ENCODE data around the gene SH3BP5. TPM values are rescaled to one million over a fixed set of nuclear protein-coding genes. Genes with fewer than 3 reads are reported as not detected.

SH3BP5 gene
- polyA plus RNA-seq, 2 donors = 8.6 to 13.6 TPM

- Histone ChIP-seq H3K27ac (ENCODE audit: low read depth in 2 of 2, low read length in 1 of 2) (no peak overlapping the region), H3K9me3 (ENCODE audit: control insufficient read depth in 2 of 2, insufficient read depth in 1 of 2, low read depth in 1 of 2, low read length in 1 of 2) (peaks cover 5% of the 10 kb centered on the region in 2 donors), H3K36me3 (ENCODE audit: control insufficient read depth in 2 of 2, insufficient read depth in 2 of 2, low read length in 1 of 2) (no peaks in the 10 kb centered on the region), H3K4me1 (ENCODE audit: control insufficient read depth in 2 of 2, insufficient read depth in 2 of 2, low read length in 1 of 2) (no peaks in the 10 kb centered on the region), H3K27me3 (ENCODE audit: control insufficient read depth in 1 of 2, insufficient read depth in 2 of 2, low read length in 2 of 2) (no peaks in the 10 kb centered on the region), H3K4me3 (ENCODE audit: low read depth in 1 of 2, low read length in 2 of 2) (no peak overlapping the region)
- WGBS, 2 donors = 33% methylated on average over 1 of the region's 1 CpG
Observed at GRCh38 chr3:15348246-15348645, 15.9 kb upstream of the SH3BP5 start.

DNA sequence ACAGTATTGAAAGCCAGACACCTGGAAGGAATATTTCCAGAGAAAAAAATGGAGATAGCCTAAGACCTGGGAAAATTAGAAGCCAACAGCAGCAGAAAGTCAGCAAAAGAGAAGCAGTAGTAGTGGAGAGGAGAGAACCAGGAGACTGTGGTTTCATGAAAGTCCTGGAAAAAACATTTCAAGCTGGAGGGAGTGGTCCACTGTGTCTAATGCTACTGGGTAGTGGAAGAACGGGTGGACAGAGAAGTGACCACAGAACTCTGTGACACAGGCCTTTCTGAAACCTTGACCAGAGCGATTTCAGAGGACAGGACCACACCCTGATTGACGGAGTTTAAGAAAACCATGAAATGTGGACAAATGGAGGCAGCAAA lies 15.3 kb upstream of the SH3BP5 start:
- peaks cover 5% of the 10 kb centered on the region in 2 donors for H3K9me3 ChIP-seq (ENCODE audit: control insufficient read depth in 2 of 2, insufficient read depth in 1 of 2, low read depth in 1 of 2, low read length in 1 of 2)
- 57 to 79% methylated on average over 3 of the region's 3 CpGs for WGBS, 2 donors
- H3K27me3 ChIP-seq (ENCODE audit: control insufficient read depth in 1 of 2, insufficient read depth in 2 of 2, low read length in 2 of 2) = no peaks in the 10 kb centered on the region
- H3K4me1 ChIP-seq (ENCODE audit: control insufficient read depth in 2 of 2, insufficient read depth in 2 of 2, low read length in 1 of 2) = no peaks in the 10 kb centered on the region
- H3K4me3 ChIP-seq (ENCODE audit: low read depth in 1 of 2, low read length in 2 of 2) = no peak overlapping the region
- H3K27ac ChIP-seq (ENCODE audit: low read depth in 2 of 2, low read length in 1 of 2) = no peak overlapping the region
- H3K36me3 ChIP-seq (ENCODE audit: control insufficient read depth in 2 of 2, insufficient read depth in 2 of 2, low read length in 1 of 2) = no peaks in the 10 kb centered on the region

DNA sequence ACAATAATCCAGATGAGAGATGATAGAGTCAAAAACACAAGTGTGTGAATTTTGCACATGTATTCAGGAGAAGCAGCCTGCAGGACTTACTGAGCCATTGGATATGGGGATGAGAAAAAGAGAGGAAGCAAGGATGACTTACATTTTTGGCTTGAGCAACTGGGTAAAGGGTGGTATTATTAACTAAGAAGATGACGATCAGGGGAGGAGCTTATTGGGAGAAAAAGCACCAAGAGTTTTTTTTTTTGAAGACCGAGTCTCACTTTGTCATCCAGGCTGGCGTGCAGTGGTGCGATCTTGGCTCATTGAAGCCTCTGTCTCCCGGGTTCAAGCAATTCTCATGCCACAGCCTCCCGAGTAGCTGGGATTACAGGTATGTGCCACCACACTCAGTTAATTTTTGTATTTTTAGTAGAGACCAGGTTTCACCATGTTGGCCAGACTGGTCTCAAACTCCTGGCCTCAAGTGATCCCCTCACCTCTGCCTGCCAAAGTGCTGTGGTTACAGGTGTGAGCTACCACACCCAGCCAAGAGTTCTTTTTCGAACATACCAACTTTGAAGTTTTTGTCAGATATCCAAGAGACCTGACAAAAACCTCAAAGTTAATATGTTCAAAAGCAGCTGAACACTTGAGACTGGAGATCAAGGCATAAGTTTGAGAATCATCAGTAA lies 14.8 kb upstream of the SH3BP5 start:
- Histone ChIP-seq H3K36me3 (ENCODE audit: control insufficient read depth in 2 of 2, insufficient read depth in 2 of 2, low read length in 1 of 2) (no peaks in the 10 kb centered on the region), H3K27me3 (ENCODE audit: control insufficient read depth in 1 of 2, insufficient read depth in 2 of 2, low read length in 2 of 2) (no peaks in the 10 kb centered on the region), H3K4me3 (ENCODE audit: low read depth in 1 of 2, low read length in 2 of 2) (no peak overlapping the region), H3K9me3 (ENCODE audit: control insufficient read depth in 2 of 2, insufficient read depth in 1 of 2, low read depth in 1 of 2, low read length in 1 of 2) (peaks cover 5% of the 10 kb centered on the region in 2 donors), H3K27ac (ENCODE audit: low read depth in 2 of 2, low read length in 1 of 2) (no peak overlapping the region), H3K4me1 (ENCODE audit: control insufficient read depth in 2 of 2, insufficient read depth in 2 of 2, low read length in 1 of 2) (no peaks in the 10 kb centered on the region)
- WGBS, 2 donors = 54 to 70% methylated on average over 7 of the region's 7 CpGs

- no peaks in the 10 kb centered on the region for H3K4me1 ChIP-seq (ENCODE audit: control insufficient read depth in 2 of 2, insufficient read depth in 2 of 2, low read length in 1 of 2)
- H3K27ac ChIP-seq (ENCODE audit: low read depth in 2 of 2, low read length in 1 of 2) = no peak overlapping the region
- peaks cover under 1 to 3% of the 10 kb centered on the region in 2 donors for H3K9me3 ChIP-seq (ENCODE audit: control insufficient read depth in 2 of 2, insufficient read depth in 1 of 2, low read depth in 1 of 2, low read length in 1 of 2)
- H3K27me3 ChIP-seq (ENCODE audit: control insufficient read depth in 1 of 2, insufficient read depth in 2 of 2, low read length in 2 of 2) = no peaks in the 10 kb centered on the region
- WGBS, 2 donors = 88 to 96% methylated on average over 2 of the region's 2 CpGs
- no peaks in the 10 kb centered on the region for H3K36me3 ChIP-seq (ENCODE audit: control insufficient read depth in 2 of 2, insufficient read depth in 2 of 2, low read length in 1 of 2)
- no peak overlapping the region for H3K4me3 ChIP-seq (ENCODE audit: low read depth in 1 of 2, low read length in 2 of 2)
Observed at GRCh38 chr3:15346516-15346915, 14.1 kb upstream of the SH3BP5 start.

DNA sequence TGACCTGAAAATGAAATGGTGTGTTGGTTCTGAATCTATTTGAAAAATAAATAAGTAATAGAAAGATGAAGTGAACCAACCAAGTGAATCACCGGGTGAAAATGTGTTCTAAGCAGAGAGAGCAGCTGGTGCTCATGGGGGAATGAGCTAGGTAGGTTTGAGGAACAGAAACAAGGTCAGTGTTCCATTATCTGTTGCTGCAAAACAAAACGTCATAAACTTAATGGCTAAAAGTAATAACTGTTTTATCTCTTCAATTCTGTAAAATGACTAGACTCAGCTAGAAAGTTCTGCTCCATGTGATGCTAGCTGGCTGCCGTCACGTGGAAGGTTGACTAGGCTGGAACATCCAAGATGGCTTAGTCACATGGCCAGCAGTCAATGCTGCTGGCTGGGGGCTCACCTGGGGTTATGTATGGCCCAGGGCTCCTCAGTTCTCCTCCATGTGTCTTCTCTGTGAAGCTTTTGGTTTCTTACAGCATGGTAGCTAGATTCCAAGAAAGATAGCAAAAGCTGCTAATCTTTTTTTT lies 13.3 kb upstream of the SH3BP5 start:
- no peaks in the 10 kb centered on the region for H3K36me3 ChIP-seq (ENCODE audit: control insufficient read depth in 2 of 2, insufficient read depth in 2 of 2, low read length in 1 of 2)
- H3K4me3 ChIP-seq (ENCODE audit: low read depth in 1 of 2, low read length in 2 of 2) = no peak overlapping the region
- H3K27ac ChIP-seq (ENCODE audit: low read depth in 2 of 2, low read length in 1 of 2) = no peak overlapping the region
- H3K27me3 ChIP-seq (ENCODE audit: control insufficient read depth in 1 of 2, insufficient read depth in 2 of 2, low read length in 2 of 2) = no peaks in the 10 kb centered on the region
- no peaks in the 10 kb centered on the region for H3K4me1 ChIP-seq (ENCODE audit: control insufficient read depth in 2 of 2, insufficient read depth in 2 of 2, low read length in 1 of 2)
- 66 to 79% methylated on average over 4 of the region's 4 CpGs for WGBS, 2 donors
- no peaks in the 10 kb centered on the region for H3K9me3 ChIP-seq (ENCODE audit: control insufficient read depth in 2 of 2, insufficient read depth in 1 of 2, low read depth in 1 of 2, low read length in 1 of 2)

DNA sequence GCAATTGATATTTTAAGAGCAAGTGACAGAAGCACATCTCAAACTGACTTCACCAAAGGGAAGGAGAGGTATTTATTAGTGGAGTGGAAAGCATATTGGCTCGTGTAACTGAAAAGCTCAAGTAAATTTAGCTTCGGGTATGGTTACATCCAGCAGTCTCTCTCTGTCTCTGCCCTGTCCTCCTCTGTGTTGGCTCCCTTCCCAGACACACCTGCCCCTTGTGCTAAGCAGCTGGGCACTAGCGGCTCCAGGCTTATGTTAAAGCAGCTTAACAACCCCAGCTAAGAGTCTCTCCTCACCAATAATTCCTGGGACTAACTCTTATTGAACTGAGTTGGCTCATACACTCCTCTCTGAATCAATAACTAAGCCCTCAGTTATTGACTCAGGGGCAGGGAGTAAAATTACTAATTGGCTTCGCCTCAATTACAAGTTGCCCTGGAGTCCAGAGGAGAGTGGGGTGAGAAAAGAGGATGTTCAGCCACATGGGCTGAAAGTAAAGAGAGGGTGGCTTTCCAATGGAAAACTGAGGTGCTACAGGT lies 12.8 kb upstream of the SH3BP5 start:
- Histone ChIP-seq H3K27ac (ENCODE audit: low read depth in 2 of 2, low read length in 1 of 2) (no peak overlapping the region), H3K4me3 (ENCODE audit: low read depth in 1 of 2, low read length in 2 of 2) (no peak overlapping the region), H3K9me3 (ENCODE audit: control insufficient read depth in 2 of 2, insufficient read depth in 1 of 2, low read depth in 1 of 2, low read length in 1 of 2) (no peaks in the 10 kb centered on the region), H3K36me3 (ENCODE audit: control insufficient read depth in 2 of 2, insufficient read depth in 2 of 2, low read length in 1 of 2) (no peaks in the 10 kb centered on the region), H3K27me3 (ENCODE audit: control insufficient read depth in 1 of 2, insufficient read depth in 2 of 2, low read length in 2 of 2) (no peaks in the 10 kb centered on the region), H3K4me1 (ENCODE audit: control insufficient read depth in 2 of 2, insufficient read depth in 2 of 2, low read length in 1 of 2) (no peaks in the 10 kb centered on the region)
- WGBS, 2 donors = 45 to 47% methylated on average over 4 of the region's 4 CpGs

GRCh38 chr3:15342945-15343344 lies 10.6 kb upstream of the SH3BP5 start:
- H3K4me1 ChIP-seq (ENCODE audit: control insufficient read depth in 2 of 2, insufficient read depth in 2 of 2, low read length in 1 of 2) = no peaks in the 10 kb centered on the region
- 69 to 78% methylated on average over 1 of the region's 1 CpG for WGBS, 2 donors
- H3K9me3 ChIP-seq (ENCODE audit: control insufficient read depth in 2 of 2, insufficient read depth in 1 of 2, low read depth in 1 of 2, low read length in 1 of 2) = no peaks in the 10 kb centered on the region
- H3K36me3 ChIP-seq (ENCODE audit: control insufficient read depth in 2 of 2, insufficient read depth in 2 of 2, low read length in 1 of 2) = no peaks in the 10 kb centered on the region
- H3K27me3 ChIP-seq (ENCODE audit: control insufficient read depth in 1 of 2, insufficient read depth in 2 of 2, low read length in 2 of 2) = no peaks in the 10 kb centered on the region
- no peak overlapping the region for H3K27ac ChIP-seq (ENCODE audit: low read depth in 2 of 2, low read length in 1 of 2)
- no peak overlapping the region for H3K4me3 ChIP-seq (ENCODE audit: low read depth in 1 of 2, low read length in 2 of 2)

DNA sequence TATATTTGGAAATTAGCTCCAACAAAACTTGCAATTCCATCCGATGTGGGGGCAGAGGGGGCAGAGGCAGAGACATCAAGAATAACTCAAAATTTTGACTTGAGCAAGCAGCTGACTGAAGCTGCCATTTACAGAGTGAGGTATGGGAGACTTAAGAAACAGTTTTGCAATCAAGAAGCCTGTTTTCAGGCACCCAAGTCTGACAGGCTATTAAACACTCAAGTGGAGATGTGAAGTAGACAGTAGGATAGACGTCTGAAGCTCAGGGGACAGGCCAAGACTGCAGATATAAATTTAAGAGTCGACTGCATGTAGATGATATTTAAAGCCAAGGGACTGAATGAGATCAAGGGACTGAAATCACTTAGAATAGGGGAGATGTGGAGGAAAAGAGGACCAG lies 9.9 kb upstream of the SH3BP5 start:
- no peaks in the 10 kb centered on the region for H3K4me1 ChIP-seq (ENCODE audit: control insufficient read depth in 2 of 2, insufficient read depth in 2 of 2, low read length in 1 of 2)
- H3K27ac ChIP-seq (ENCODE audit: low read depth in 2 of 2, low read length in 1 of 2) = no peak overlapping the region
- H3K27me3 ChIP-seq (ENCODE audit: control insufficient read depth in 1 of 2, insufficient read depth in 2 of 2, low read length in 2 of 2) = no peaks in the 10 kb centered on the region
- 80 to 85% methylated on average over 3 of the region's 3 CpGs for WGBS, 2 donors
- H3K4me3 ChIP-seq (ENCODE audit: low read depth in 1 of 2, low read length in 2 of 2) = no peak overlapping the region
- no peaks in the 10 kb centered on the region for H3K36me3 ChIP-seq (ENCODE audit: control insufficient read depth in 2 of 2, insufficient read depth in 2 of 2, low read length in 1 of 2)
- no peaks in the 10 kb centered on the region for H3K9me3 ChIP-seq (ENCODE audit: control insufficient read depth in 2 of 2, insufficient read depth in 1 of 2, low read depth in 1 of 2, low read length in 1 of 2)

- Histone ChIP-seq H3K27me3 (ENCODE audit: control insufficient read depth in 1 of 2, insufficient read depth in 2 of 2, low read length in 2 of 2) (no peaks in the 10 kb centered on the region), H3K4me1 (ENCODE audit: control insufficient read depth in 2 of 2, insufficient read depth in 2 of 2, low read length in 1 of 2) (no peaks in the 10 kb centered on the region), H3K27ac (ENCODE audit: low read depth in 2 of 2, low read length in 1 of 2) (no peak overlapping the region), H3K9me3 (ENCODE audit: control insufficient read depth in 2 of 2, insufficient read depth in 1 of 2, low read depth in 1 of 2, low read length in 1 of 2) (no peaks in the 10 kb centered on the region), H3K36me3 (ENCODE audit: control insufficient read depth in 2 of 2, insufficient read depth in 2 of 2, low read length in 1 of 2) (no peaks in the 10 kb centered on the region), H3K4me3 (ENCODE audit: low read depth in 1 of 2, low read length in 2 of 2) (no peak overlapping the region)
- 76 to 84% methylated on average over 6 of the region's 6 CpGs for WGBS, 2 donors
Observed at GRCh38 chr3:15341030-15341726, 8.8 kb upstream of the SH3BP5 start.

Measured in esophagus (tissue), 2 donors.